NOMO-1 treated with dmso at 0.1 percent for 144 hours (cell line): ENCODE data around the gene CSK.

Experiments
- DNase-seq: peaks from one replicate; lab custom pipeline; 2025; ENCODE audit not compliant: unreplicated experiment; lab: John Stamatoyannopoulos, UW

CSK gene

GRCh38 chr15:74786551-74787165 lies 4.8 kb downstream of the CSK start:
- DNase-seq = no peak

DNA sequence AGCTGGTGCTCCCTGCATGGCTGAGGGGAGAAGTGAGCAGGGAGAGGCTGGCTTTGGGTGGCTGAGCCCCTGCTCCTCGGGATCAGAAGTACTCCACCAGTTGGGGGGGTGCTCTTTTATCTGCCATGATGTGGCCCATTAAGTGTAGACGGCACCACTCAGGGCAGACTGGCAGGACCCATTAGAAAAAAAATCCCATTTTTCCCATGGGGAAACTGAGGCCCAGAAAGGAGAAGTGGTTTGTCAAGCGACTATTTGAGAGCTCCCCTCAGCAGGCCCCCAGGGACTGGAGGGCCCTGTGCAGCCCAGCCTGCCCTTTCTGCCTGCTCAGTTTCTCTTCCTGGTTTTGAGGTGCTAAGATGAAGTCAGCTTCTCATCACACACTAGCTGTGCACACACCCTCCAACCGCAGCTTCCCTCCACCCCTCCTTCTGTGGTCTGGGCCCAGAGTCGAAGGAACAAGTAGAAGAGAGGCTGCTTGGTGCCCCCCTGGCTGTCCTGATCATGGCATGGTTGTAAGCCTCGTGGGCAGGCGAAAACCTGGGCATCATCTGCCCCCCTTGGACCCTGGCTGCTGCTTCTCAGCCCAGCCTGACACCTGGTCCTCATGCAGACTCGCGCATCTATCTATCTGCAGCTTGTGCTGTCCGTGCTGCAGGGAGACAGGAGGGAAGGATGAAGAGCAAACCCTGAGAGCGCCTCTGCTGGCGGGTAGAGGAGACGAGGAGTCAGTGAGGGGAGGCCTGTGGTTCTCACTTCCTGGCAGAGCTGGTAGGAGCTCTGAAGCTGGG lies 5.6 kb downstream of the CSK start:
- DNase-seq = peak; percentile 99

GRCh38 chr15:74788042-74788682 lies 6.3 kb downstream of the CSK start:
- peak; percentile 24 for DNase-seq

- DNase-seq = peak; percentile 39
Measured at GRCh38 chr15:74788683-74789151, 6.8 kb downstream of the CSK start.

GRCh38 chr15:74789171-74789631 lies 7.3 kb downstream of the CSK start:
- peak; percentile 47 for DNase-seq

GRCh38 chr15:74789741-74790079 lies 7.8 kb downstream of the CSK start:
- no peak for DNase-seq

DNA sequence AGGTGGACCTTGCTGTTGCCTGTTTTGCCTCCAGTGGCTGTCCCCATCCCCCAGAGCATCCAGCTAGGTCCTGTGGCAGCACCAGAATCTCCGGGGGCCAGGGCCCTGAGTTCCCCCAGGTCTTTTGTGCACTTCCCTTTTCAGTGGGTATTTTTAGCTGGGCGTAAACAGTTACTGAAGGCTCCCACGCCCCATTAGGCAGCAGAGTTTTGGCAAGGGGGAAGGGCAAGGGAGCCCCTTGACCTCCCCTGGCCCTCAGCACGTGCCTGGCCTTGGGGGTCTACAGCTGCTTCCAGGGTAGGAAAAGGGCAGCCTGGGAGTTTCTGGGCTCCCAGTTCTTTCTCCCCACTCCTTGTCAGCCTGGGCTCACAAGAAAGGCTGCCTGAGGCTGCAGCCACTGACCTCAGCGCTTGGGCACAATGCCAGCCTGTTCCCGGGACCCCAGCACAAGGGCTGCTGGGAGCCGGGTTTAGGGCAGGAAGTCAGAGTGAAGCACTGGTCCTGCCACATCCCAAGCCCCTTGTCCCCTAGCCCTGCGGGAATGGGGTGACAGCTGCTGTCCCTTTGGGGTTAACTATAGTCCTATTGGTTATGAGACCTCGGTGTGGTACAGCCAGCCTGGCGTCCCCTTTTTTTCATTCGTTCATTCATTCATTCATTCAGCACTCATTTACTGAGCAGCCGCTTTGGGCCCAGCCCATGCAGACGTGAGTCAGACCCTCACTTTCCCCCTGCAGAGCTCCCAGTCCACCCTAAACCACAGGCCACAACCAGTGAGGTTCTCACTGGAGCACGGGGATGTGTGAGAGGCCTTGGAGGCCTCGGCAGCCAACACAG lies 8.4 kb downstream of the CSK start:
- DNase-seq = peak; percentile 79

DNA sequence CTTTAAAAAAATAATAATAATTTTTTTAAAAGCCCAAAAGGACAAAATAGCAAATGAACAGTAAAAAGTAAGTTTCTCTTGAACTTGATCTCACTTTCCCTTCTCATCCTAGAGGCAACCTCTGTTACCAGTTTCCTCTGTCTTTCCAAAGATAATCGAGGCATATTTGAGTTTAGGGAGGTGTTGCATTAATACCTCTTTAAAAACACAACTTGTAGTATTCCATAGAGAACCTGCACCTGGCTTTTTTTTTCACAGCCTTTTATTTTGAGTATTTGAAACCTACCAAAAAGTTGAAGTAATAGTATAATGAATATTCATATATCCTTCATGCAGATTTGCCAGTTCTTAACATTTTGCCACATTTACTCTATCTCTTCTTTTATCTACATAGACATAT lies 9.1 kb downstream of the CSK start:
- no peak for DNase-seq

DNA sequence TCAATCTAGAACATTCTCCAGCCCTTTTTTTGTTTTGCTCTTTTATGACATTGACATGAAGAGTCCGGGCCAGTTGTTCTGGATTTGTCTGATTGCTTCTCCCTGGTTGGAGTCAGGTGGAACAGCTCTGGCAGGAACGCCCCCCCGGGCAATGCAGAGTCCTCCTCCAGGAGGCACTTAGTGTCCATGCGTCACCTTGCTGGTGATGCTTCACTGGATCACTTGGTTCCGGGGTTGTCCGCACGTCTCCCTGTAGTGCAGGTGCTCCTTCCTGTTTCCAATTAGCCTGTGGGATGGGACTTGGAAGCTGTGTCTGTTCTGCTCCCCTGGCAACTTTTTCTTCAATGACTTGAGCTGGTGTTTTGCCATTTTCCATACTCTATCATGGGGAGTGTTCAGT lies 9.8 kb downstream of the CSK start:
- no peak for DNase-seq

GRCh38 chr15:74792227-74793016 lies 10.5 kb downstream of the CSK start:
- no peak for DNase-seq

GRCh38 chr15:74793135-74794028 lies 11.5 kb downstream of the CSK start:
- no peak for DNase-seq

DNA sequence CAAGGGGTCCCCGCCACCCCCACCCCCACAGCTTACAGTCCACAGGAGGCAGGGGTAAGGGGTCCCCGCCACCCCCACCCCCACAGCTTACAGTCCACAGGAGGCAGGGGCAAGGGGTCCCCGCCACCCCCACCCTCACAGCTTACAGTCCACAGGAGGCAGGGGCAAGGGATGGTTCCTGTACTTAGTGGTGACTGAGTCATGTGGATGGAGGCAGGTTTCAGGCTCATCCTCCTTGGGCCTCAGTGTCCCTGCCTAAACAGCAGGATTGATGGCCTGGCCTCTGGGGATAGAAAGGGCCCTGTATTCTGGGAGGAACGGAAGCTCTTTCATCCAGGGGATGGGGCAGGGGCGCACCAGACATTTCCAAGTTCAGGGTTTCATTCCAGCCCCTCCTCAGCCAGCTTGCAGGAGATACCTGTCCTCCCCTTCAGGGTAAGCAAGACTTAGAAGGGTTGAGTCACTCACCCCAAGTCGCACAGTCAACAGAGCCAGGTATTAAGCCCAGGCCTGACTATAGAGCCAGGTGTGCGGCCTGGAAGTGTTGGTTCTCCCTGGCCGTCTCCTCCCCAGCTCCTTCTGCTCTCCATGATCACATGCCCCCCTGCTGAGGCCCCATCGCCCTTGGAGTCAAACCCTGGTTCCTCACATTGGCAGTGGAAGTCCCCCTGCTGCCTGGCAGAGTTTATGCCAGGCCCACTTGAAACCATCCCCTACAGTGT lies 12.5 kb downstream of the CSK start:
- DNase-seq = no peak

- no peak for DNase-seq
Measured at GRCh38 chr15:74794970-74795349, 13.1 kb downstream of the CSK start.

DNA sequence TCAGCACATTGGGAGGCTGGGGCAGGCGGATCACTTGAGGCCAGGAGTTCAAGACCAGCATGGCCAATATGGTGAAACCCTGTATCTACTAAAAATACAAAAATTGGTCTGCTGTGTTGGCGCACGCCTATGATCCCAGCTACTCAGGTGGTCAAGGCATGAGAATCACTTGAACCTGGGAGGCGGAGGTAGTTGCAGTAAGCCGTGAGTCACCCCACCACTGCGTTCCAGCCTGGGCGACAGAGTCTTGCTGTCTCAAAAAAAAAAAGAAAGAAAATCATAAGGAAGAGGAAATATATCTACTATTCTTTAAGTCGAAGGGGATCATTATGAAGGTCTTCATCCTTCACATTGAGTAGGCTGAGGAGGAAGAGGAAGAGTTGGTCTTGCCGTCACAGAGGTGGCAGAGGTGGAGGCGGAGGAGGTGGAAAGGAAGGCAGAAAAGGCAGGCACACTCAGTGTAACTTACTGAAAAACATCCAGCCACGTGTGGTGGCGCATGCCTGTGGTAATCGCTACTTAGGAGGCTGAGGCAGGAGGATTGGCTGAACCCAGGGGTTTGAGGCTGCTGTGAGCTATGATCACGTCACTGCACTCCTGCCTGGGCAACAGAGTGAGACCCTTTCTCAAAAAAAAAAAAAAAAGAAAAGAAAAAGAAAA lies 14.2 kb downstream of the CSK start:
- DNase-seq = no peak

- DNase-seq = no peak
Measured at GRCh38 chr15:74798388-74799254, 16.7 kb downstream of the CSK start.

GRCh38 chr15:74799255-74799855 lies 17.5 kb downstream of the CSK start:
- peak; percentile 27 for DNase-seq
